Measurements from ENCODE around the gene CCDC171. TPM values are rescaled to one million over a fixed set of nuclear protein-coding genes. Genes with fewer than 3 reads are reported as not detected.
"Not testable (repeated sequence)": the region's sequence is repeated elsewhere in the genome, so short reads cannot be mapped to it uniquely, and the experiment has no call there.

CCDC171 gene
- total RNA-seq, 1 experiment from 2014 or later, result 2.4 TPM

DNA sequence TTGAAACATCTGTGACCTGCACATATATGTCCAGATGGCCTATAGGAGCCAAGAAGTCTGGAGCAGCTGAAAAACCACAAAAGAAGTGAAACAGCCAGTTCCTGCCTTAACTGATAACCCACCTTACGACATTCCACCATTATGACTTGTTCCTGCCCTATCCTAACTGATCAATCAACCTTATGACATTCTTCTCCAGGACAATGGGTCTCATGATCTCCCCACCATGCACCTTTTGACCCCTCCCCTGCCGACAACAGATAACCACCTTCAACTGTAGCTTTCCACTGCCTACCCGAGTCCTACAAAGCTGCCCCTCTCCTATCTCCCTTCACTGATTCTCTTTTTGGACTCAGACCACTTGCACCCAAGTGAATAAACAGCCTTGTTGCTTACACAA lies 233.8 kb downstream of the CCDC171 start:
- no peak overlapping the region for H4K8ac ChIP-seq (replicated peaks; ENCODE audit: insufficient read length, low read depth, low read length)
- no peak overlapping the region for H3K4me2 ChIP-seq (ENCODE audit: insufficient read depth, insufficient read length, low read length)
- H2BK5ac ChIP-seq (ENCODE audit: insufficient read length, low read length), result no peak overlapping the region
- H3T11ph ChIP-seq (ENCODE audit: low read length), result no peak overlapping the region
- H3K9me3 ChIP-seq (ENCODE audit: control insufficient read depth, low read depth, low read length), result no peaks in the 10 kb centered on the region
- no peak overlapping the region for H2AFZ ChIP-seq (ENCODE audit: low read length)
- no peak overlapping the region for H3K14ac ChIP-seq (ENCODE audit: insufficient read depth, low read length)
- no peak overlapping the region for H2AK5ac ChIP-seq (ENCODE audit: insufficient read length, low read length)
- Mint-ChIP-seq H3K27me3 (ENCODE audit: low read depth) (peaks cover 1% of the 10 kb centered on the region; the same call in 1 of the 2 replicates), H3K9me3 (peaks cover 3 to 4% of the 10 kb centered on the region in 2 experiments; a peak in 4 of 5 replicates), H3K4me1 (no peaks in the 10 kb centered on the region), H3K27ac (no peak overlapping the region; a peak in 1 of 7 replicates), H3K36me3 (ENCODE audit: insufficient read depth in 1 of 3, low read depth in 3 of 3) (0 out of 7 replicates have a peak, but pooled peaks cover 0 to 3% (median 0%) of the 10 kb centered on the region in 3 experiments), H3K4me3 (no peak overlapping the region)
- no peaks in the 10 kb centered on the region for H4K20me1 ChIP-seq (ENCODE audit: control insufficient read depth, insufficient read depth, insufficient read length)
- H3K18ac ChIP-seq (ENCODE audit: insufficient read length, low read depth, low read length), result no peak overlapping the region
- no peak for DNase-seq
- H3K4me1 ChIP-seq (ENCODE audit: insufficient read depth, low read length), result no peaks in the 10 kb centered on the region
- no peak overlapping the region for H3K4ac ChIP-seq (ENCODE audit: low read depth, low read length)
- H2BK12ac ChIP-seq (ENCODE audit: insufficient read length, low read depth, low read length), result no peak overlapping the region
- H4K91ac ChIP-seq (ENCODE audit: insufficient read length, low read depth, low read length), result no peak overlapping the region
- no peak overlapping the region for H3K27ac ChIP-seq (ENCODE audit: insufficient read length, low read depth, low read length)
- no peaks in the 10 kb centered on the region for H3K79me1 ChIP-seq (ENCODE audit: insufficient read depth, low read depth, low read length, poor library complexity, severe bottlenecking)
- no peak overlapping the region for H3K9ac ChIP-seq (ENCODE audit: extremely low read depth, insufficient read length, low read length)
- no peak overlapping the region for H4K5ac ChIP-seq (ENCODE audit: insufficient read length, low read depth, low read length)
- H2BK120ac ChIP-seq (ENCODE audit: low read depth, low read length, poor library complexity, severe bottlenecking), result no peak overlapping the region
- no peak overlapping the region for H2BK20ac ChIP-seq (ENCODE audit: low read depth, low read length, poor library complexity, severe bottlenecking)
- no peak overlapping the region for H2BK15ac ChIP-seq (ENCODE audit: low read depth, low read length)
- H3K79me2 ChIP-seq (ENCODE audit: insufficient read depth, low read length), result no peaks in the 10 kb centered on the region
- no peaks in the 10 kb centered on the region for H3K23me2 ChIP-seq (ENCODE audit: insufficient read length, low read depth, low read length, poor library complexity, severe bottlenecking)
- H3K27me3 ChIP-seq (ENCODE audit: insufficient read depth, low read length), result no peaks in the 10 kb centered on the region
- no peak overlapping the region for H3K56ac ChIP-seq (ENCODE audit: insufficient read length, low read depth, low read length)
- no peak overlapping the region for H3K23ac ChIP-seq (ENCODE audit: insufficient read length, low read depth, low read length)
- no peak for TF ChIP-seq CTCF (conservative IDR thresholded peaks at IDR 0.05)
- WGBS (ENCODE audit: extremely low coverage, insufficient read length, low lambda C conversion rate), result no CpG with 5 or more reads among the region's 3 CpGs

GRCh38 chr9:15810219-15810899 lies 257.5 kb downstream of the CCDC171 start:
- WGBS (ENCODE audit: extremely low coverage, insufficient read length, low lambda C conversion rate), result no CpG with 5 or more reads among the region's 34 CpGs
- H3T11ph ChIP-seq (ENCODE audit: low read length); H3K27ac Mint-ChIP-seq; H3K14ac ChIP-seq (ENCODE audit: insufficient read depth, low read length); H3K27me3 Mint-ChIP-seq (ENCODE audit: low read depth); H3K4me1 ChIP-seq (ENCODE audit: insufficient read depth, low read length); H3K56ac ChIP-seq (ENCODE audit: insufficient read length, low read depth, low read length); H3K27me3 ChIP-seq (ENCODE audit: insufficient read depth, low read length); H4K20me1 ChIP-seq (ENCODE audit: control insufficient read depth, insufficient read depth, insufficient read length); H3K27ac ChIP-seq (ENCODE audit: insufficient read length, low read depth, low read length); H3K4ac ChIP-seq (ENCODE audit: low read depth, low read length); H3K18ac ChIP-seq (ENCODE audit: insufficient read length, low read depth, low read length); H2BK15ac ChIP-seq (ENCODE audit: low read depth, low read length); H3K4me2 ChIP-seq (ENCODE audit: insufficient read depth, insufficient read length, low read length); H4K5ac ChIP-seq (ENCODE audit: insufficient read length, low read depth, low read length); H2BK120ac ChIP-seq (ENCODE audit: low read depth, low read length, poor library complexity, severe bottlenecking); H2AFZ ChIP-seq (ENCODE audit: low read length); H4K8ac ChIP-seq (replicated peaks; ENCODE audit: insufficient read length, low read depth, low read length); H3K9me3 ChIP-seq (ENCODE audit: control insufficient read depth, low read depth, low read length); H3K79me1 ChIP-seq (ENCODE audit: insufficient read depth, low read depth, low read length, poor library complexity, severe bottlenecking); H2BK5ac ChIP-seq (ENCODE audit: insufficient read length, low read length); H2BK20ac ChIP-seq (ENCODE audit: low read depth, low read length, poor library complexity, severe bottlenecking); H3K4me3 Mint-ChIP-seq; H3K23ac ChIP-seq (ENCODE audit: insufficient read length, low read depth, low read length); H3K79me2 ChIP-seq (ENCODE audit: insufficient read depth, low read length); H4K91ac ChIP-seq (ENCODE audit: insufficient read length, low read depth, low read length); H2AK5ac ChIP-seq (ENCODE audit: insufficient read length, low read length); H3K9ac ChIP-seq (ENCODE audit: extremely low read depth, insufficient read length, low read length); H3K23me2 ChIP-seq (ENCODE audit: insufficient read length, low read depth, low read length, poor library complexity, severe bottlenecking); H3K4me1 Mint-ChIP-seq; DNase-seq; H2BK12ac ChIP-seq (ENCODE audit: insufficient read length, low read depth, low read length): not testable (repeated sequence)
- peaks cover 7 to 13% (median 9%) of the 10 kb centered on the region in 3 experiments for H3K36me3 Mint-ChIP-seq (ENCODE audit: insufficient read depth in 1 of 3, low read depth in 3 of 3)
- peaks cover 22 to 32% of the 10 kb centered on the region in 2 experiments for H3K9me3 Mint-ChIP-seq

Data from H9 (cell line).